H1 (cell line): ENCODE data around the gene WNT11. TPM values are rescaled to one million over a fixed set of nuclear protein-coding genes. Genes with fewer than 3 reads are reported as not detected.
A peak's percentile ranks its signal among the peaks of the same experiment; 100 is the strongest.

Experiments used
- ASH2L ChIP-seq: fragments of 200-600, 300-600 bp; sonication (generic); IDR thresholded peaks from one replicate; pipeline ENCODE4 v1.7.1; 2017; ENCODE audit warnings: low read length
- BACH1 ChIP-seq: IDR thresholded peaks from 2 replicates; pipeline ENCODE4 v1.6.1; 2012; ENCODE audit warnings: low read length, improper control_type of control experiment
- EGR1 ChIP-seq: IDR thresholded peaks from 2 replicates; pipeline ENCODE4 v1.6.1; 2011; ENCODE audit warnings: low read depth, low read length, borderline replicate concordance
- KDM1A ChIP-seq: fragments of 200-600, 300-600 bp; sonication (generic); IDR thresholded peaks from 2 replicates; pipeline ENCODE4 v1.7.1; 2016; ENCODE audit warnings: mild to moderate bottlenecking, low read length, borderline replicate concordance
- KDM4A ChIP-seq: IDR thresholded peaks from one replicate; pipeline ENCODE4 v1.7.1; 2012; ENCODE audit warnings: low read depth, mild to moderate bottlenecking, moderate library complexity, low read length, inconsistent platforms; ENCODE audit not compliant: severe bottlenecking
- MAX ChIP-seq: IDR thresholded peaks from 2 replicates; pipeline ENCODE4 v1.6.1; 2012; ENCODE audit warnings: inconsistent platforms
- PHF8 ChIP-seq: fragments of 200-600 bp; sonication (generic); conservative IDR thresholded peaks from 2 replicates; pipeline ENCODE4 v1.7.1; 2012; ENCODE audit warnings: low read depth, mild to moderate bottlenecking, inconsistent platforms, low read length, moderate library complexity
- POLR2AphosphoS5 ChIP-seq: IDR thresholded peaks from 2 replicates; pipeline ENCODE4 v1.6.1; 2011; ENCODE audit warnings: low read depth, low read length
- TAF7 ChIP-seq: optimal IDR thresholded peaks from 2 replicates; pipeline ENCODE3; 2011; ENCODE audit warnings: low read depth, mild to moderate bottlenecking, inconsistent platforms, low read length, moderate library complexity, borderline replicate concordance
- USF2 ChIP-seq: IDR thresholded peaks from 2 replicates; pipeline ENCODE4 v1.6.1; 2011; ENCODE audit warnings: low read length, improper control_type of control experiment
- YY1 ChIP-seq: IDR thresholded peaks from 2 replicates; pipeline ENCODE4 v1.6.1; 2011; ENCODE audit warnings: low read depth, mild to moderate bottlenecking, low read length
- polyA plus RNA-seq, 7 experiments: library from polyadenylated mRNA; depleted of rRNA in 3 of 7; stranded (reverse) in 5 of 7; unstranded in 2 of 7; fragments of >200 nt in 5 of 7; fragments of 200-250 nt in 2 of 7; gene quantifications; 1 replicate in 5 of 7; 2 replicates in 1 of 7; 4 replicates in 1 of 7; pipeline versions ENCODE4 v1.2.1 to v1.2.3, GENCODE V29; 2011 to 2013; ENCODE audit warnings: missing spikeins in 2 of 7, mixed read lengths in 2 of 7
- total RNA-seq: library from RNA; stranded (reverse); fragmentation: NEBNext Ultra II Directional; extraction: Animal tissue kit (Norgen Biotek cat#: 25700); gene quantifications from 2 replicates; pipeline ENCODE4 v1.2.1, GENCODE V29; 2021

The WNT11 gene
- total and polyA plus RNA-seq, 2 of the 8 experiments (the other 6 are each of a cell fraction or from before 2014, with no cell fraction given), result 0.11 to 0.45 TPM

GRCh38 chr11:76236092-76236999, 30.0 kb upstream of the WNT11 start (continued):
- TF ChIP-seq KDM1A (peak; percentile 99), KDM4A (peak; percentile 92), YY1 (peak; percentile 88), USF2 (no peak), EGR1 (no peak; the same call in 1 of the 2 replicates), TAF7 (no peak), MAX (peak; percentile 22), POLR2AphosphoS5 (no peak; the same call in 1 of the 2 replicates), ASH2L (peak; percentile 99), BACH1 (no peak), PHF8 (peak; percentile 65; the same call in 1 of the 2 replicates)
